ENCODE data around the gene TMPRSS13. TPM values are rescaled to one million over a fixed set of nuclear protein-coding genes. Genes with fewer than 3 reads are reported as not detected.

Gene TMPRSS13
- total RNA-seq, 1 donor from 2014 or later = 0.15 TPM

- ATAC-seq (no peak), DNase-seq (ENCODE audit: low spot score) (no peak)
These were observed 69.6 kb downstream of the TMPRSS13 start for GRCh38 chr11:117859488-117860112.

- DNase-seq (ENCODE audit: low spot score) (no peak), ATAC-seq (no peak)
These were observed 70.1 kb downstream of the TMPRSS13 start for GRCh38 chr11:117859061-117859460.

- DNase-seq (ENCODE audit: low spot score) (no peak), ATAC-seq (no peak)
These were observed 71.3 kb downstream of the TMPRSS13 start for GRCh38 chr11:117857734-117858414.

GRCh38 chr11:117855912-117856651, 73.1 kb downstream of the TMPRSS13 start:
- no peak for ATAC-seq
- DNase-seq (ENCODE audit: low spot score) = no peak

GRCh38 chr11:117855186-117855845, 73.9 kb downstream of the TMPRSS13 start:
- DNase-seq (ENCODE audit: low spot score) = peak; percentile 35
- ATAC-seq = no peak

- DNase-seq (ENCODE audit: low spot score) (no peak), ATAC-seq (no peak)
These were observed 76.9 kb downstream of the TMPRSS13 start for GRCh38 chr11:117852309-117852708.

- DNase-seq (ENCODE audit: low spot score) (peak; percentile 39), ATAC-seq (no peak)
These were observed 77.3 kb downstream of the TMPRSS13 start for GRCh38 chr11:117851852-117852251.

GRCh38 chr11:117851106-117851505, 78.1 kb downstream of the TMPRSS13 start:
- ATAC-seq (no peak), DNase-seq (ENCODE audit: low spot score) (no peak)

Other genes with a start within 250 kb of the TMPRSS13 start
- gene DSCAML1, start 132.2 kb downstream of the TMPRSS13 start, total RNA-seq = 1.4 TPM
- 13.6 TPM for gene FXYD2, start 104.7 kb downstream of the TMPRSS13 start, total RNA-seq
- 10.4 TPM for gene FXYD6, start 52.7 kb downstream of the TMPRSS13 start, total RNA-seq
- 7.8 TPM for gene IL10RA, start 57.0 kb upstream of the TMPRSS13 start, total RNA-seq
- not detected for gene TMPRSS4, start 147.7 kb upstream of the TMPRSS13 start, total RNA-seq
- 0.08 TPM for gene SMIM35, start 157.6 kb upstream of the TMPRSS13 start, total RNA-seq
- gene SCN4B, start 223.4 kb upstream of the TMPRSS13 start, total RNA-seq = 0.20 TPM
- gene SCN2B, start 247.2 kb upstream of the TMPRSS13 start, total RNA-seq = not detected